ENCODE results near the gene OAS2.
A peak's percentile ranks its signal among the peaks of the same experiment; 100 is the strongest.
"Not testable (repeated sequence)": the region's sequence is repeated elsewhere in the genome, so short reads cannot be mapped to it uniquely, and the experiment has no call there.

OAS2 gene

GRCh38 chr12:112950701-112951100 is 27.6 kb upstream of the OAS2 start:
- DNase-seq = no peak

GRCh38 chr12:112957125-112957524 is 21.2 kb upstream of the OAS2 start:
- DNase-seq = not testable (repeated sequence)

GRCh38 chr12:112961074-112961473 is 17.2 kb upstream of the OAS2 start:
- peak; percentile 11 for DNase-seq

GRCh38 chr12:112961536-112961935 is 16.8 kb upstream of the OAS2 start:
- DNase-seq = no peak

- DNase-seq = no peak
Measured at GRCh38 chr12:112962561-112962960, 15.8 kb upstream of the OAS2 start.

- DNase-seq = no peak
Measured at GRCh38 chr12:112963227-112963861, 15.0 kb upstream of the OAS2 start.

- DNase-seq = no peak
Measured at GRCh38 chr12:112964067-112964670, 14.2 kb upstream of the OAS2 start.

- DNase-seq = no peak
Measured at GRCh38 chr12:112964915-112965314, 13.4 kb upstream of the OAS2 start.

GRCh38 chr12:112965643-112966042 is 12.7 kb upstream of the OAS2 start:
- no peak for DNase-seq

GRCh38 chr12:112967306-112967705 is 11.0 kb upstream of the OAS2 start:
- no peak for DNase-seq

GRCh38 chr12:112967858-112968257 is 10.5 kb upstream of the OAS2 start:
- no peak for DNase-seq

- no peak for DNase-seq
Measured at GRCh38 chr12:112969547-112970306, 8.6 kb upstream of the OAS2 start.

- no peak for DNase-seq
Measured at GRCh38 chr12:112970391-112970790, 7.9 kb upstream of the OAS2 start.

- DNase-seq = no peak
Measured at GRCh38 chr12:112971248-112971647, 7.1 kb upstream of the OAS2 start.

GRCh38 chr12:112973011-112973735 is 5.1 kb upstream of the OAS2 start:
- no peak for DNase-seq

GRCh38 chr12:112973818-112974231 is 4.5 kb upstream of the OAS2 start:
- DNase-seq = no peak

GRCh38 chr12:112974904-112975303 is 3.4 kb upstream of the OAS2 start:
- DNase-seq = no peak

- no peak for DNase-seq
Measured at GRCh38 chr12:112977139-112977538, 1.2 kb upstream of the OAS2 start.

- no peak for DNase-seq
Measured at GRCh38 chr12:112977641-112978040, 678 bp upstream of the OAS2 start.

- peak; percentile 73 for DNase-seq
Measured at GRCh38 chr12:112979041-112979680, 842 bp downstream of the OAS2 start.

GRCh38 chr12:112980491-112981158 is 2.3 kb downstream of the OAS2 start:
- peak; percentile 32 for DNase-seq

- DNase-seq = no peak
Measured at GRCh38 chr12:112985642-112986290, 7.4 kb downstream of the OAS2 start.

Data from activated CD4-positive, alpha-beta T cell treated with anti-CD3 and anti-CD28 coated beads, Interleukin-10, Interleukin-2, amounts not matched to agents 100 ng/mL and 50 ng/mL, durations not matched to agents 16 hours and 8 hours (primary cell).